HG03196 (cell line): ENCODE data around the gene ISG20L2.

Source experiments
- ATAC-seq: cut with Tn5 transposase; IDR thresholded peaks from one replicate; pipeline ENCODE4 v1.9.1; 2021; ENCODE audit not compliant: unreplicated experiment

ISG20L2 gene

GRCh38 chr1:156708218-156708661 is 20.3 kb downstream of the ISG20L2 start:
- ATAC-seq = no peak

GRCh38 chr1:156707417-156708217 is 20.9 kb downstream of the ISG20L2 start:
- no peak for ATAC-seq

DNA sequence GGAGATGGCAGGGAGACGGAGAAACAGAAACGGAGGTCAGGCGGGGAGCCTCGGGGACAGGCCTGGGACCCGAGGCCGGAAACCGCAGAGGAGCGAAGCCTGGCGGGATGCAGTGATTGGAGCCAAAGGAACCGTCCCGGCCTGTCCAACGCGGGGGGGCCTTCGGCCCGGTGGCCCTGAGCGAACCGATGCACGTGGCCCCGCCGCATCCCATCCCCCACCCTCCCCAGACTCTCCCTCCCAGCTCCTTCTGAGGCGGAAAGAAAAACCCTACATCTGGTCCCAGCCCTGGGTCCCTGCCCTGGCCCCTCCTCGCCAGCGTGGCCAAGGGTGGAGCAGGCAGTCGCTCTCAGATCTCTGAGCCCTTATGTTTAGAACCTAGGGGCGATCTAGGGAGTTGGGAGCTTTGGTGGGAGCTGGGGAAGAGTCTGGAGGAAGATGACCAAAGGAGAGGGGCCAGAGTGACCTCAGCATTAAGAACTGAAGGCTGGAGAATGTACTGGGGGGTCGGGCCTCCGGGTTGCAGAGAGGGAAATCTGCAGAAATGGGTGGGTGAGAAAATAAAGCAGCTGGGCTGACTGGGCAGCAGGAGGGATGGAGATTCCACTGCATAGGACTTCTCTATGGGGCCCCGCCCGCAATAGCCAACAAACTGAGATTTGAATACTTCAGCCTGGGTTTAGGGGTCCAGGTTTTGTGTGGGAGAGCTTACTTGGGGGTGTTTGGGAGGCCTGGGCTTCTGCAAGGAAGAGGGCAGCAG is 21.7 kb downstream of the ISG20L2 start:
- no peak for ATAC-seq

DNA sequence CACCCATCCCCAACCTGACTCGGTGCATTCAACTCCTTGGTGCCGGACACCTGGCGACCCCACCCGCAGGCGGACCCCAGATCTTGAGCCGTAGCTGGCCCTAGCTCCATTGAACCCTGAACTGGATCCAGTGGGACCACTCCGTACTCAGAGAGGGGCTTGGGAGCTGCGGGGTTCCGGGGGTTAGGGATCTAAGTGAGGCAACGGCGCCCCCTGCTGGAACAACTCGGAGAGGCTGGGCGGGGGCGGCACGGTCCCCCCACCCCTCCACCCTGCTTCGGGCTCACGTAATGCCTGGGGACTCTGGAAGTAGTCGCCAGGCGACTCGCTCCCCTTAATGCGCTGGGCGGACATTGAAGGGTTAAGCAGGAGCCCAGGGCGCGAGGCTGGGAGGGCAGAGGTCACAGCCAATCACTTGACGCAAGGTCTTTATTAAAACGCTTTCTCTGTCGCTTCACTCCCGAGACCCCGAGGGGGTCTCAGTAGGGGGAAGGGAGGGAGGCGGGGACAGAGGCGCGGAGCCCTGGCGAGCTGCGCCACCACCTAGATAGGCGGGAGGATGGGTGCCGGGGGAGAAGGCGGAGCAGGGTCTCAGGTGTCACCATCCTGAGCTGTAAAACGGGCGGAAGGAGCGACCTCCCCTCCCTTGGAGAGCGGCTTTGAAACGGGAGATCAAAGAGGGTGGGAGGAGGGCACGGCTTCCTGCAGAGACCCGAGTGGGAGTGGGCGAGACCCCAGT is 22.5 kb downstream of the ISG20L2 start:
- ATAC-seq = no peak

DNA sequence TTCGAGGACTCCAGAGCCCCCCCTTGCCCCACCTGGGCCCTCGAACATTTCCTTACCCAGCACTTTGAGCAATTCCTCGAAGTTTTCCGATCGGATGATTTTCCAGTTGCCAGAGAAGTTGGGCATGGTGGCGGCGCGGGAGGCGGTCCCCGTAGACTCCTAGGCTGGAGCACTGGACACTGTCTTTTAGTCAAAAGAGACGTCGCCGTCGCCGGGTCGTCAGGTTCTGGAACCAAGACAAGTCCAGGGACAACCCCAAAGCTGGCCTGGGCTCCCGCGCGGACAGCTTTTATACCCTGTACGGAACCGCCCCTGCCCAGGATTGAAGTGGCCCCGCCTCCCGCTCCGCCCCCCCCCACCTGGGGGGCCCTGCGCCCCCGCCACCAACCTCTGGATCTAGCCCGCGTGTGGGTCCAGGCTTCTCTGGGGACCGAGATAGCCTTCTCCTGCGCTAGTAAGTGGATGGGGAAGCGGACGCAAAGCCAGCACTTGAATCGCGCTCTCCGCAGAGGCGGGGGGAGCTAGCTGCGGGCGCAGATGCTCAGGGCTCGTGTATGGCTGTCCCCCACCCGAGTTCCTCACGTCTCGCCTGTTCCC is 23.1 kb downstream of the ISG20L2 start, which contains the start of gene CRABP2:
Gene CRABP2, minus strand, starts transcription at position 263 of the 597 bp plus-strand sequence. Its CDS starts 137 bp downstream, at position 126.
- ATAC-seq = no peak

- ATAC-seq = no peak
Measured at GRCh38 chr1:156704930-156705320, 23.6 kb downstream of the ISG20L2 start.

DNA sequence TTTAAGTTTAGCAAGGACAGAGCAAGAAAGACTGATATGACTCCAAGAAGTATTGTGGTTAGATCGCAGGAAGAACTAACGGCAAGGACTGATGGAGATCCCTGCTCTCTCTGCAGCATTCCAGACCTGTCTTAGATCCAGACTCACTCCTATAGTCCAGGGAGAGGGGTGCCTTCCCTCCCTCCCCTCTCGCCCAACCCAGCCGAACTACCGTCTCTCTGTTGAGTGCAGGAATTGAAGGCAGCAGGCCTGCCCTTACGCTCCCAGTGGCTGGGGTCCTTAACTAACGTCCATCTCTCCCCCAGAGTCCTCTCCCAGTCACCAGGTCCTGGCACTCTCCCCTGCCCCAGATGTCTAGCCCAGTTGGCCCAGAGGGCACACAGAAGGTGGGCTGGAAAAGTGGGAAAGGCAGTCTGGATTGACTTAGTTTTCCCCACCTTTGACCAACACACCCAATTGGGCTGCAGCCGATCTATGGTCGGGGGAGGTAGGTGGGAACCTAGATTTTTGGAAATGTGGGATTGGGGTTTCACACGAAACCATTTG is 24.3 kb downstream of the ISG20L2 start:
- ATAC-seq = no peak

- ATAC-seq = no peak
Measured at GRCh38 chr1:156703741-156704140, 24.8 kb downstream of the ISG20L2 start.

- ATAC-seq = no peak
Measured at GRCh38 chr1:156703336-156703735, 25.2 kb downstream of the ISG20L2 start.

- no peak for ATAC-seq
Measured at GRCh38 chr1:156700736-156701531, 27.6 kb downstream of the ISG20L2 start.

DNA sequence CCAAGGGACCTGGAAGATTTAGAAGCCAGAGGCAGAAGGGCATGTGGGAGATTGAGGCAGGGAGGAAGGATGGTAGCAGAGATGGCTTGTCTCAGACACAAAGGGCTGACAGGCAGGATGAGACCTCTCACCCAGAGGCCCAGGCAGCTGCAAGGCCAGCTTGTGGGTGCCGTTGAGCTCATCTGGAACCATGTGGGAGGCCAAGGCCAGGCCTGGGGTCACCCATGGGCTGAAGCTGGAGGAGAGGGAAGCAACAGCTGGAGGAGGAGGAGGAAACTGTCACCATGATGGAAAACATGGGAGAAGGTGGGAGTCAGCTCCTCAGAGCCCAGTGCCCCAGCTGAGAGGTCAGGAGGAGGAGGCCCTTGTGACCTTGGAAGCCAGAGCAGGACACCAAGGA is 29.6 kb downstream of the ISG20L2 start:
- no peak for ATAC-seq

GRCh38 chr1:156697481-156697880 is 31.1 kb downstream of the ISG20L2 start:
- no peak for ATAC-seq

DNA sequence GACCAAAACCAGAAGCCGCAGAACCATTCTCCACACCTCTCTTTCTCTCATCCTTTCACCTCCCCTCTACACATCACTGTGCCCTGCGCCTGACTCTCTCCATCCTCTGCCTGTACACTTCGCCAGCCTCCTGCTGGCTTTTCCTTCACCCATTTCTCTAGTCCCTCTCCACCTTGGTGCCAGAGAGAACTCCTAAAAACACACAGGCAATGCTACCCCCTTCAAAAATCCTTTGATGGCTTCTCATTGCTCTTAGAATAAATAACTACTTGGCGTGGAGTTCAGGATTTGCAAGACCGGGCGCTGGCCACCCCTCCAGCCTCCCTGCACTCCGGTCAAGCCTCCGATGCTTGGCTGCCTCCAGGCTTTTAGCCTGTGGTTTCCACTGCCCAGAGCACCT is 31.8 kb downstream of the ISG20L2 start:
- no peak for ATAC-seq

DNA sequence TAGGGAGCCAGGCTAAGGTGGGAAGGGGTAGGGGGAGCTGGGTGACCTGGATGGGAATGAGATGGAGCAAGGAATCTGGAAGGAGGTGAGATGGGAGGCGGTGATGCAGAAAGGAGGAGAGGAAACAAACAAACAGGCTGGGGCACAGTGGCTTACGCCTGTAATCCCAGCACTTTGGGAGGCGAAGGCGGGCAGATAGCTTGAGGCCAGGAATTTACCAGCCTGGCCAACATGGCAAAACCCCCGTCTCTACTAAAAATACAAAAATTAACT is 33.9 kb downstream of the ISG20L2 start:
- ATAC-seq = no peak

DNA sequence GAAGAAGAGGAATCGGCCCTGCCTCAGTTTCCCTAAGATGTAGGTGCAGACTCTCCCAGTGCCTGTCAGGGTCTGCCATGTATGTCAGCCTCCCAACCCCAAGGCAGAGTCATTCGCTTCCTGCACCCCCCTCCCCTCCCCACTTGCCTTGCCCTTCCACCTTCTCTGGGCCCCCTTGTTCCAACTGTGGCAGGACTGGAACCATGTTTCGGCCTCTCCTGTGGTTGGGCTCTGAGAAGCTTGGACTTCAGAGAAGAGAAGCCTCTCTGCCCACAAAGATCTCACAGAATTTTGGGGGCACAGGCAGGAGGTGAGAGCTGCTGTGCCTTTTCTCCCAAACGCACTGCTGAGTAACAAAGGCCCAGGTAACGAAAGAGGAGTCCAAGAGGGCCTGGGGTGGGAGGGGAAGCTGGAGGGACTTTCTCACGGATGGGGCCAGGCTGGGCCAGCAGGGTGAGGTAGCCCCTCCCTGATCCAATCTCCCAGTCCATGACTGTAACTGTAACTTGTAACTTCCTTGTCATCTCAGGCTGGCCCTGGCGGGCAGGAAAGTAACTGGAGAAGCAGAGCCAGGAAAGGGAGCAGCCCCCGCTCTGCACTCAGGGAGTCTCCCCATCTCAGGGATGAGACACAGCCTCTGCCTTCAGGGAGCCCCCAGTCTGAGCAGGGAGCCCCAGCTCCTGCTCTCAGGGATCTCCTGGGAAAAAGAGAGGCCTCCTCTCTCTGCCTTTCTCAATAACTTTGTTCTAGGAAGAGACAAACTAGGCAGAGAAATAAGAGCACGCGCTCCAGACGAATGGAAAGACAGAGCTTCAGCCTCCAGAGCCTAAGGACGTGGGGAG is 34.5 kb downstream of the ISG20L2 start:
- ATAC-seq = no peak

DNA sequence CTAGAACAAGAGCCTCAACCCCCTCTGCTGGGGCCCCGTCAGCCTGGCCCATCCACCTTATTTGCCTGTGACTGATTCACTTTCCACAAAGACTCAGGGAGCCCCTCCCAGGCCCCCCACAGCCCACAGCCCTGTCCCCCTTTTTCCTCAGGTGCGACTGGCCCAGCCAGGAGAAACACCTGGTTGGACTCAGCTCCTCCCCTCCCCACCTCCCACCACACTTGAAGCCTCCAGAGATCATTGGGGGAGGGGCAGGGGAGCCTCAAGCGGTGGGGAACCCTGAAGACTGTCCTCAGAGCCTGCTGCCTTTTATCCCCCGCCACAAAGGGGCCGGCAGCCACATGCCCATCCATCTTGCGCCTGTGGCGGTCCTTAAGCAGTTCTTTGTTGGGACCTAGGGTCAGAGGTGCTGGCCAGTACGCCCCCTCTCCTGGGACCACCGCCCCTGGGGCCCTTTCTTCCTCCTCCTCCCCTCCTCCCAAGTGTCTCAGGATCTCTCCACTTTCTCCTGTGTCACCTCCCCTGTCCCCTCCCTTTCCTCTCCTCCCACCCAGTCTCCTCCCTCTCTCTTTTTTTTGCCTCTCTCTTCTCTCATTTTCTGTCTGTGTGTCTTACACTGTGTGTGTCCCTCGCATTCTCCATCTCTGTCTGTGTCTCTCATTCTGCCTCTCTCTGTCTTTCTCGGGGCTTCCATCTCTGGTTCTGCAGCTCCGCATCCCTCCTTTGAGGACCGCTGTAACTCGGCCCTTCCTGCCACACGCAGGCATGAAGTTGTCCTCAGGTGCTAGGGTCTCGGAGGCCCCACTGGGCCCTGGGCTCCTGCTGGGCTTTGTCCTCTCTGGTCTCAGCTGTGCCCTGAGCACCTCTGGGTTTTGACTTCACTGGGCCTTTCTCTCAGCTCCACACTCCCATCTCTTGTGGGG is 35.4 kb downstream of the ISG20L2 start:
- ATAC-seq = no peak

DNA sequence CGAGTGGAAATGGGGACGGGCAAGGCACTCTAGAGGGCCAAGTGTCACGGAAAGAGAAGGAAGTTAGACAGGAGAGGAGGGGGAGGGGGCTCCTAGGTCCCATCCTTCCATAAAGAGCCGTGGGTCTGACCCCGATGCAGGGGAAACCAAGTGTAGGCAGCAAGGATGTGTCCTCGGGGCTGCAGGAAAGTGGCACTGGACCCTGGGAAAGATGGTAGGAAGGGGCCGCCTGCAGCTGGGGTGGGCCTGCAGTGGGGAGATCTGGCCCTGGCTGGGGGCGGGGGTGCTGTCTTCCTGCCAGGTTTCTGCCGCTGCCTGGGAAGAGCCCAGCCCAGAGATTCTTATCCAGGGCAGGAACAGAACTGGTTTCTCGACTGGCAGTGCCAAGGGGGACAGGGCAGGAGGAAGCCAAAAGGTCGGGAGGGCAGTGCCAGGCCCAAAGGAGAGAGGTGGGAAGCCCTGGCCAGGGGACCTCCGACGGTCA is 36.1 kb downstream of the ISG20L2 start:
- no peak for ATAC-seq
